Ramos (cell line): ENCODE results near the gene MTFP1.
"Not testable (repeated sequence)": the region's sequence is repeated elsewhere in the genome, so short reads cannot be mapped to it uniquely, and the experiment has no call there.

Experiments used
- in situ Hi-C: fragments of 300-500 bp; cut with MboI; formaldehyde crosslinking; loops from one replicate; pipeline ENCODE4 v1.14.3; 2022; ENCODE audit warnings: low sequenced_read_pairs; ENCODE audit not compliant: unreplicated experiment

The MTFP1 gene

DNA sequence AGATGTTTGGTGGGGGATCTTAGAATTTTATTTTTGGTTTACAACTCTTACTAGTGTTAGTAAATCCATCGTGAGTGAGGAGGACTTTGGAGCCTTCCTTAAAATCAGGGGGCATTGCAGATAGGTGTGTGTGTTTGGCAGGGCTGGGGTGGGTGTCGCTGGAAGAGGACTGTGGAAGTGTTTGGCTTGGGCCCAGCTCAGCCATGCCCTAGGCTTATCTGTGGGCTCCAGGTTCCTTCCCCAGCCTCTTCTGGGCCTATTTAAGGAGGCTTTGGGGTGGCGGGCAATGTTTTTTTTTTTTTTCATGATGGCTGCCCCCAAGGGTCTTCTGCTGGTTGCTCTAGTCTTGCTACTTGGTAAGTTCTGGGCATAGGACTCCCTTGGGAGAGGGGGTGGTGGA, 22.1 kb downstream of the MTFP1 start:
- in situ Hi-C loops, result no loop called here

DNA sequence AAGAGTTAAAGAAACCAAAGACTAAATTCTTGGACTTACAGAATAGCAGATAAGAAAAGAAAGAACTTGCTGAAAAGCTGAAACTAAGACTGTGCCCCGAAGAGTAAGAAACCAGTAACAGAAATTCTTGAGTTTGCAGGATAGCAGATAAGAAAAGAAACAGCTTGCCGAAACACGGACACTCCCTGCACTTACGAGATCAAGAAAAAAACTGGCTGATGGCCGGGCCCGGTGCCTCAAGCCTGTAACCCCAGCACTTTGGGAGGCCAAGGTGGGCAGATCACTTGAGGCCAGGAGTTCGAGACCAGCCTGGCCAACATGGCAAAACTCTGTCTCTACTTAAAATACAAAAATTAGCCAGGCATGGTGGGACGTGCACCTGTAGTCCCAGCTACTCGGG, 25.9 kb downstream of the MTFP1 start:
- in situ Hi-C loops, result not testable (repeated sequence)

DNA sequence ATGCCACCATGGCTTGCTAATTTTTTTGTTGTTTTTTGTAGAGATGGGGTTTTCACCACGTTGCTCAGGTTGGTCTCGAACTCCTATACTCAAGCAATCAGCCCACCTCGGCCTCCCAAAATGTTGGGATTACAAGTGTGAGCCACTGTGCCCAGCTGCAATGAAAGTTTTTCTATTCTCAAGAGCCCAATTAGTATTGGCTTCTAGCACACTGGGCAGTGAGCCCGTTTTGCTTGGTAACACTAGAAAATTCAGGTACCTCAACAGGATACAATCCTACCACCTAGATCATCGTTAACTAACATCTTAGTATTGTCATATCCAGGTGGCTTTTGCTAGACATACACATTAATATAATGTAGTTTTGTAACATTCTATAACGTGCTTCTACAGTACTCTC, 27.3 kb downstream of the MTFP1 start:
- in situ Hi-C loops, result no loop called here

DNA sequence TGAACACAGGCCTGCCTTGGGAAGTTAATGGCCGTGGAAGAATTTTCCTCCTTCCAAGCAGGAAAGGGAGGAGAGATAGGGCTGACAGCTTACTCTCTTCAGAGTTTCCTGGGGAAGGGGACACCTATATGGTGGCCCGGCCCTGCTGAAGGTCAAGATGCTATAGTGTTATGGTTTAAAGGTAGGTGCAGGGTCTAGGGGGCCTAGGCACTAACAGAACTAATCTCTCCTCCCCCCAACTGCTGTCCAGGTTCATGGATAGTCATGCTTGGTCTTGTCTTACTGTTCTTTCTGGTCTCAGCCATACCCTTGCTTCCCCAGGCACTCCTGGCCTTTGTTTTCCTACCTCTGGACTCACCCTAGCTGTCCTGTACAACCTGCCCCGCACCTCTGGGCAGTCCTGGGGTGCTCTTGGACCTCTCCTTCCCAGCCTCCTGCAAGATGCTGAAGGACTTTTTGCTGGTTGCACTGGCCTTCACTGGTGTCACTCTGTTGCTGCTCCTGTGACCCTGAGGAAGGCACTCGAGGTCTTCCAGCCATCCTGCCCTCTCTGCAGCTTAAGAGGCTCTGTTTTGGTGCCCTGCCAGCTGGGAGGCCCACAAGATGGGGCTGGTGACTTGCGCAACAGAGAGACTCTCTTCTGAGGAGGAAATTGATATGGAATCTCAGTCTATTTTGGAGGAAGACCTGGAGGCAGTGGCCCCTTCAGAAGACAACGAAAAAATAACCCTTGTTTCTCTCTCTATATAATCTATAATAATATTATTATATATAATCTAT, 28.4 kb downstream of the MTFP1 start:
- in situ Hi-C loops, result no loop called here

DNA sequence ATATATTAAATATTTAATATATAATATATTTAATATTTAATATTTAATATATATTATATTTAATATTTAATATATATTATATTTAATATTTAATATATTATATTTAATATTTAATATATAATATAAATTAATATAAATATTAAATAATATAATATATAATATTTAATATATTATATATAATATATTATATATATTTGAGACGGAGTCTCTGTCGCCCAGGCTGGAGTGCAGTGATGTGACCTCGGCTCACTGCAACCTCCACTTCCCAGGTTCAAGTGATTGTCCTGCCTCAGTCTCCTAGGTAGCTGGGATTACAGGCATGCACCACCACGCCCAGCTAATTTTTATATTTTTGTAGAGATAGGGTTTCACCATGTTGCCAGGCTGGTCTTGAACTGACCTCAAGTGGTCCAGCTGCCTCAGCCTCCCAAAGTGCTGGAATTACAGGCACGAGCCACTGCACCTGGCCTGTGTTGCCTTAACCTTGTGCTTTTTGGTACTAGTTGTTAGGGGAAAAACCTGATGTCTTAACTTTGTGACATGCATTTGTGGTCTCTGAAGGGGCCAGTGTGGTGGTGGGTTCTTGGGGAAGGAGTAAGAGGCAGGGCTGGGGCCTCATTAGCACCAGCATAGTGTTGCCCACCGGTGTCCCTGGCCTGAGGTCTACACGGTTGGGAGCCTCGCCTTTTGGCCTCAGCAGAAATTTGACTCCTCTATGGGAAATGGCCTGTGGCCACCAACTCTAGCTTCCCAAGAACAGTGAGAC, 29.7 kb downstream of the MTFP1 start:
- in situ Hi-C loops, result no loop called here

DNA sequence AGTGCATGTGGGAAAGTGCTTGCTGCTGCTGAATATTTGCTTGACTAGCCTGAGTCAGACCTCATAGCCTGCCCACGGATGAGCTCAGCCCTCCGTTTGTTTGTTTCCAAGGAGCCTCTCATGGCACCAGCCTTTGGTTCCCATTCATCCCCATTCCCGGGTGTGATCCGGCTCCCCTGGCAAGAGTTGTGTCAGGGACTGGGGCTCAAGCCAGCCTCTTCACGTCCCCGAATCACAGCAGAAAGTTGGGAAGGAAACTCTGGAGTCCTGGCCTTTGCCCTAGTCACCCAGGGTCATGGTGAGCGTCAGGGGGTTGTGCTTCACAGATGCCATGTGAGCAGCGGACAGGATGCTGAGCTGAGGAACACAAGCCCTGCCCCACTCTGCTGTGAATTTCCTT, 32.4 kb downstream of the MTFP1 start:
- in situ Hi-C loops, result no loop called here

DNA sequence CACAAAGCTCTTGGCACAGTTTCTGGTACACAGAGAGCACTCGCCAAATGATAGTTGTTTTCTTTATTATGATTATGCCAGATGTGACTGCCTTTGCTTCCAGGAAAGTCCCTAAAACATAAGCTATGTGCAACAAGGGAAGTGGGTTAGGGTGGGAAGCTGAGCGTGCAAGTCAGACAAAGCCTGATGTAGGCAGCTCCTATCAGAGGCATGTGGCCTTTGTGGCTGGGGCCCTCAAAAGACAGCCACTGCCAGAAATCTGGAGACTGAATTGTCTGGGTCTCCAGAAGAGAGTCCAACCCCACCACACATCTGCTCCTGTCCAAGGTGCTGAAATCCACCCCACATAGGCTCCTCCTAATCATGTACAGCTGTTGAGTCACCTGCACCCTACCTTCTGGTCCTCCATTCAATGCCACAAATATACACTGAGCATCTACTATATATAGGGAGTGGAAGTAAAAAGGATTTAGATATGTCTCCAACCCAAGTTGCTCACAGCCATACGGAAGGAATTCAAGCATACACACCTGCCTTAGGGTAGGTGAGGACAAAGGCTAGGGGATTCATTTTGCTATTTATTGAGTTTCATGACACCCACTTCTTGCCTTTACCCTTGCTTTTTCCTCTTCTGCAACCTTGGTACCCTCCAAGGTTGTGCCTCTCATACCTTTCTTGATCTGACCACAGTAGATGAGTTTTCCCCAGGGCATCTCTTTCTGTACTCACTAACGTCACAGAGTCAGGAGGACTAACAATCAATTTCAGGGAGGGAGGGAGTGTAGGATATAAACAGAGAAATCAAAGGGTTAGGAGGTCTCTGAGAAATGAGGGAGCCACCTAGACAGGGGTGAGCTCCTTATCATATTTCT, 33.8 kb downstream of the MTFP1 start:
- in situ Hi-C loops, result no loop called here

DNA sequence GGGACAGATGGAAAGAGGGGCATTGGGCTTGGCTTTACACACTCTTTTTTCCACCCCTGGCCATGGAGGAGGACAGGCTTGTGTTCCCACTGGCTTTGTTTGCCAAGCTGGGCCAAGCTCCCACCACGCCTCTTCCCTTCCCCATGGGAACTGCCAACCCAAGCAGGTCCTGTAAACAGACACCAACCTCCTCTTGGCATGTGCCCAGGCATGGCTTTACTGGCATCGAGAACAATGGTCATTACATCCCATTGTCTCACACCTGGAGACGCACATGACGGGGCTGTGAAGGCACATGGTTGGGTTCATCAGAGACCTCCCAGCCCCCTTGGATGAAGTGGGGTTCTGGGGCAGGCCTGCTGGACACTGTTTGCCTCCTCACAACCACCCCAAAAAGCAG, 34.6 kb downstream of the MTFP1 start:
- in situ Hi-C loops, result no loop called here

DNA sequence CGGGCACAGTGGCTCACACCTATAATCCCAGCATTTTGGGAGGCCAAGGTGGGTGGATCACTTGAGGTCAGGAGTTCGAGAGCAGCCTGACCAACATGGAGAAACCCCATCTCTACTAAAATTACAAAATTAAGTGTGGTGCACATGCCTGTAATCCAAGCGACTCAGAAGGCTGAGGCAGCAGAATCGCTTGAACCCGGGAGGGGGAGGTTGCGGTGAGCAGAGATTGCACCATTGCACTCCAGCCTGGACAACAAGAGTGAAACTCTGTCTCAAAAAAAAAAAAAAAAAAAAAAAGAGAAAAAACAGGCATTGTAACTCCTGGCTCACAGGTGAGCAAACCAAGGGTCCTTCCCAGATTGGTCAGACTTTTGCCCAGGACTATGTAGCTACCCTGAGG, 35.0 kb downstream of the MTFP1 start:
- in situ Hi-C loops, result not testable (repeated sequence)

DNA sequence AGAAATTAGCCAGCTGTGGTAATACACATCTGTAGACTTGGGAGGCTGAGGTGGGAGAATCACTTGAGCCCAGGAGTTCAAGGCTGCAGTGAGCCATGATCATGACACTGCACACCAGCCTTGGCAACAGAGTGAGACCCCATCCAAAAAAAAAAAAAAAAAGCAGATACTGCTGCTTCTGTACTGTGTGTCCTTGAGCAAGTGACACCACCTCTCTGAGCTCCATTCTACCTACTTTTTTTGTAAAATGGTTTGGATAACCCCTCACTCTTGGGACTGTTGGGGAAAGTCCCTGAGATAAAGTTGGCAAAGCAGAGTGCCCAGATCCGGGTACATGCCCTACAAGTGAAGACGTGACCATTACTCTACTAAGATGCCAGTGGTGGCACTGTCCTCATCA, 43.6 kb downstream of the MTFP1 start:
- in situ Hi-C loops, result no loop called here

DNA sequence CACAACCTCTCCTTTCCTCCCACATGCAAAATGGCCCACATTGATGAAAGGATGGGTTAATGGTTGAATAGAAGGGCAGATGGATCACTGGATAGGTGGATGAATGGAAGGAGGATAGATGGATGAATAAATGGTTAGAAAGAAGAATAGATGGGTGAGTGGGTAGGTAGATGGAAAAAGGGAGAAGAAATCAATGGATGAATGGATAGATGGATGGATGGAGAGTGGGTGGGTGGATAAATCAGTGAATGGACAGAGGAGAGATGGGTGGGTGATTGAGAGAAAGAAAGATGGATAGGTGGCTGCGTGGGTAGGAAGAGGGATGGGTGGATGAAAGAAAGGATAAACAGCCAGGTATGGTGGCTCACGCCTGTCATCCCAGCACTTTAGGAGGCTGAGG, 45.1 kb downstream of the MTFP1 start:
- in situ Hi-C loops, result no loop called here

DNA sequence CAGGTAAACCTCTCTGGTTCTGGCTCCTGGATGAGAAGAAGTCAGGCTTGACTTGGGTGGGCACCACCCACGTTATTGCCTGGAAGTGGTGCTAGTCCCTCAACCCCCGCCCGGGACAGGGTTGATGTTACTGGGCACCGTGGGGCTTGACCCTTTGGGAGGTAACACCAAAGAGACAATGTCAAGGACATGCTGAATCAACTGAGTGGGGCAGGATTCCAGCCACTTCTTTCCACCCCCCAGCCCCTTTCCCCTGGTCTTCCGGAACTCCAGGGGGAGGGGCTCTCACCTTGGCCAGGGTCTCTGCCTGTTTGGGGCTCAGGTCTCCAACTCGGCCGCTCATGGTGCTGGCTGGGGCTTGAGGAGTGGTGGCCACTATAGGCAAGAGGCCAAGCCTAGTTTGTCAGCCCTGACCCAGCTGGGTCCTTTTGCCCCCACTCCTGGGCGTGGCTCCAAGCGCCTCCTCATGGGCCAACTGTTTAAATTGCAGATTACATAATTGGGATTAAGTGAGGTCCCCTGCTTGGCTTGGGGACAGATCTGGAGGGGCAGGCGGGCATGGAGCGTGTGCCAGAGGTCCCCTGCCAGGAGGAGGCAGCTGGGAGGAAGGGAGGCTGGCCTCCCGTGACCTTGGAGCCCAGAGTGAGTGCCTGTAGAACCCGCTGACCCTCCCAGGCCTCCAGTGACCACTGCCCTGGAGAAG, 46.2 kb downstream of the MTFP1 start, which contains the start of gene SEC14L3:
SEC14L3 (minus strand) TSS at position 402 of the 703 bp plus-strand sequence; CDS start at position 343, 59 bp downstream.
- in situ Hi-C loops, result no loop called here

DNA sequence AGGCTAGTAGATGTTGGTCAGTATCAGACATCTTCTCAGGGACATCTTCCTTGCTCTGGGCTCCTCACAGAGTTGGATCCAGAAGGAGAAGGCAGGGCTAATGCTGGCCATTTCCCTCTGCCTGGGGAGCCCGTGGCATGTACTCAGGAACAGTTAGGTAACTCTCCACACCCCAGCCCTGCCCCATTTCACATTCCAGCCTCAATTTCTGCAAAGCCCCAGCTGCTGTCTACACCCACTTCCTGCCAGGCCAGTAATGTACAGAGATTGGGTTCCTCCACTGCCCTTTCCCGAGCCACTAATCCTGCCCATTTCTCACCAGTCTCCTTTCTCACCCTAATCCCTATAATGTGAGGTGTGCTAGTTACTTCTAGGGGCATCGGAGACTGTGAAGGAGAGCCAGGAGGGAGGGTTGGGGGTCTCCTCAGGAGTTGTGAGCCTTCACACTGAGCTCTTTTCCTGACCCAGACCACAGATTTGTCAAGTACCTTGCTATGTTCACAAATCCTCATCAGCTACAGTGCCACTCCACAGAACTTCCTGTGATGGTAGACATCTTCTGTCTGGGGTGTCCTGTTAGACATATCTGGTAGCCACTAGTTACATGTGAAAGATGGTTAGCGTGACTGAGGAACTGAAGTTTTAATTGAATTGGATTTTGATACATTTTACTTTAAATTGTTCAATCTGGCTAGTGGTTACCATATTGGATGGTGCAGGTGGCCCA, 47.6 kb downstream of the MTFP1 start:
- in situ Hi-C loops, result no loop called here

DNA sequence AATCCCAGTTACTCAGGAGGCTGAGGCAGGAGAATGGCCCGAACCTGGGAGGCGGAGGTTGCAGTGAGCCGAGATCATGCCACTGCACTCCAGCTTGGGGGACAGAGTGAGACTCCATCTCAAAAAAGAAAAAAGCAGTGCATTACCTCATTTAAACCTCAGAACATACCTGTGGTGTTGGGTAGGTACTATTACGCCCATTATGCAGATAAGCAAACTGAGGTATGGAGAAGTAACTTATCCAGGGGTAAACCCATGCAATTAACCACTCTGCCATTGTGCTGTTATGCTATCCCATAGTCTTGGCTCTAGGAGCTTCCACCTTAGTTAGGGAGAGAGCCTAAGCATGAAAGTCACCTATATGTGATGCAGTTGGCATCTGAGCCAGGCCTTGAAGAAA, 48.6 kb downstream of the MTFP1 start:
- in situ Hi-C loops, result no loop called here

DNA sequence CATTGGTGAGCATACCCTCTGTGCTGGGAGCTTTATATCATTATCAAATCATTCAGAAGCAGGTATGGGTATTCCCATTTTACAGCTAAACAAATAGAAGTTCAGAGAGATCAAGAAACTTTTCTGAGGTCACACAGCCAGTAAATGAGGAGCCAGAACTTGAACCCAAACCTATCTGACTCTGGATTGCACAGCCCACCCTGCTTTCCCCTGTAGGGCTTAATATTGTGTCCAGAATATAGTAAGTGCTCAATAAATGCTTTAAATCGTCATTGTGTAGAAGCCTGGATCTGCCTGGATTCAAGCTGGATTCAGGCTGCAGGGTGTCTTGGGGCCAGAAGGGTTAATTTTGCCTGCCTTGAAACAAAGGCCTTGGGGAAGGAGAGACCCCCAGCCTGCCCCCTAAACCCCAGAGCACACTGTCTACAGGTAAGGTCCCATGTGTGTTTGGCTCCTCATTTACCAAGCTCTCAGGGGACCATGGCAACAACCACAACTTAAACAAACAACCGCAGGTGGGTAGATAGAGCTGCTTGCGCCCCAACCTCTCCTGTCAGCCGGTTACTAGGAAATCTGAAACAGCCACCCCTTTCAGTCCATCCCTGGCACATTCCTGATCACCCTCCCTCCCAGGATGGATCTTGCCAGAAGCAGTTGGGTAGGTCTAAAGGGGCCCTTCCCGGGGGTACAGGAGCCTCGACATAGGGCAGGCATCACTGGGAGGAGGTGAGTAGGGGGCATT, 49.3 kb downstream of the MTFP1 start:
- in situ Hi-C loops, result no loop called here
